Naive thymus-derived CD4-positive, alpha-beta T cell (primary cell): ENCODE results near the gene GOLGA3. TPM values are rescaled to one million over a fixed set of nuclear protein-coding genes. Genes with fewer than 3 reads are reported as not detected.
A peak's percentile ranks its signal among the peaks of the same experiment; 100 is the strongest.

Experiments used
- ATAC-seq: fragments of 150-1000 bp; cut with Tn5 transposase; 2 replicates; pipeline ENCODE4 v1.10.0; 2021; ENCODE audit warnings: mild to moderate bottlenecking, moderate library complexity
- CTCF ChIA-PET: fragments of 350-600 bp; sonication (Branson Sonifier 250); formaldehyde crosslinking; loops from one replicate; lab custom pipeline; 2021; ENCODE audit warnings: antibody characterized with exemption; lab: Charles Lee
- POLR2A ChIA-PET: fragments of 350-600 bp; sonication (Branson Sonifier 250); formaldehyde crosslinking; loops from one replicate; lab custom pipeline; 2021; ENCODE audit warnings: antibody characterized with exemption, inconsistent platforms; lab: Charles Lee
- DNase-seq, 9 donors: peaks; one replicate each; pipeline versions ENCODE4 v3.0.0 to v3.0.0-alpha.2; 2020 to 2022; ENCODE audit warnings: mixed read lengths in 1 of 9
- H3K27ac ChIP-seq: one replicate; pipeline ENCODE4 v1.7.0; 2013; ENCODE audit warnings: mild to moderate bottlenecking, low read depth, low read length, moderate library complexity
- H3K27me3 ChIP-seq, 2 donors: one replicate each; pipeline ENCODE4 v1.7.0; 2013; ENCODE audit warnings: low read length in 2 of 2, mild to moderate bottlenecking in 2 of 2, moderate library complexity in 2 of 2; ENCODE audit not compliant: control insufficient read depth in 2 of 2, insufficient read depth in 2 of 2
- H3K36me3 ChIP-seq, 3 experiments: 1 replicate in 2 of 3; 2 replicates in 1 of 3; pipeline ENCODE4 v1.7.0; 2013; ENCODE audit warnings: low read length in 3 of 3, mild to moderate bottlenecking in 3 of 3, moderate library complexity in 1 of 3; ENCODE audit not compliant: insufficient read depth in 3 of 3, control insufficient read depth in 2 of 3
- H3K4me1 ChIP-seq, 2 donors: one replicate each; pipeline ENCODE4 v1.7.0; 2013; ENCODE audit warnings: low read length in 2 of 2, mild to moderate bottlenecking in 2 of 2, moderate library complexity in 1 of 2; ENCODE audit not compliant: control insufficient read depth in 2 of 2, insufficient read depth in 2 of 2
- H3K4me3 ChIP-seq: 2 replicates; pipeline ENCODE4 v1.7.0; 2013; ENCODE audit warnings: mild to moderate bottlenecking, low read length
- H3K9me3 ChIP-seq, 3 experiments: 1 replicate in 2 of 3; 2 replicates in 1 of 3; pipeline ENCODE4 v1.7.0; 2013; ENCODE audit warnings: low read length in 3 of 3; ENCODE audit not compliant: control insufficient read depth in 2 of 3
- H3K27ac Mint-ChIP-seq, 9 donors: one replicate each; pipeline ENCODE4 v1.8.0; 2020 to 2022; ENCODE audit warnings: mixed read lengths in 9 of 9, mild to moderate bottlenecking in 8 of 9, moderate library complexity in 5 of 9, inconsistent platforms in 2 of 9
- H3K27me3 Mint-ChIP-seq, 5 donors: one replicate each; pipeline ENCODE4 v1.8.0; 2021 to 2022; ENCODE audit warnings: mixed read lengths in 5 of 5, mild to moderate bottlenecking in 1 of 5
- H3K36me3 Mint-ChIP-seq, 5 donors: one replicate each; pipeline ENCODE4 v1.8.0; 2020 to 2022; ENCODE audit warnings: mixed read lengths in 5 of 5, mild to moderate bottlenecking in 3 of 5, inconsistent platforms in 1 of 5
- H3K4me1 Mint-ChIP-seq, 7 donors: one replicate each; pipeline ENCODE4 v1.8.0; 2020 to 2022; ENCODE audit warnings: mixed read lengths in 7 of 7, mild to moderate bottlenecking in 3 of 7, inconsistent platforms in 1 of 7
- H3K4me3 Mint-ChIP-seq, 10 donors: one replicate each; pipeline ENCODE4 v1.8.0; 2020 to 2022; ENCODE audit warnings: mild to moderate bottlenecking in 10 of 10, mixed read lengths in 10 of 10, moderate library complexity in 6 of 10, inconsistent platforms in 2 of 10
- H3K9me3 Mint-ChIP-seq, 11 donors: one replicate each; pipeline ENCODE4 v1.8.0; 2020 to 2022; ENCODE audit warnings: mixed read lengths in 11 of 11, mild to moderate bottlenecking in 4 of 11, inconsistent platforms in 1 of 11, moderate library complexity in 1 of 11
- intact Hi-C, 2 donors: fragments of 100-400 bp; cut with micrococcal nuclease; formaldehyde crosslinking; loops; one replicate each; pipeline ENCODE4 v1.15.1; 2023
- polyA plus RNA-seq, 2 donors: library from polyadenylated mRNA; unstranded; fragments of 300-500 nt; fragmentation: Illumina TruSeq; gene quantifications; one replicate each; pipeline ENCODE4 v1.2.3, GENCODE V29; 2021
- total RNA-seq, 6 experiments: library from RNA in 5 of 6; stranded (reverse) in 5 of 6; gene quantifications; 1 replicate in 5 of 6; 2 replicates in 1 of 6; pipeline ENCODE4 v1.2.3 and lab custom pipeline; 2021 to 2026

Gene GOLGA3
- total and polyA plus RNA-seq, 7 experiments from 2014 or later, result 11.7 to 65.7 (median 52.1) TPM

GRCh38 chr12:132789099-132789471 is 39.6 kb downstream of the GOLGA3 start:
- Histone ChIP-seq H3K4me1 (no peaks in the 10 kb centered on the region), H3K9me3 (no peaks in the 10 kb centered on the region), H3K27me3 (no peaks in the 10 kb centered on the region), H3K4me3 (no peak overlapping the region), H3K27ac (no peak overlapping the region), H3K36me3 (peaks cover under 1 to 67% (median 17%) of the 10 kb centered on the region in 3 experiments)
- Mint-ChIP-seq H3K36me3 (peaks cover 5 to 41% (median 21%) of the 10 kb centered on the region in 5 donors), H3K27ac (no peak overlapping the region), H3K4me1 (peaks cover 0 to 7% (median 0%) of the 10 kb centered on the region in 7 donors), H3K9me3 (peaks cover 0 to 4% (median 0%) of the 10 kb centered on the region in 11 donors), H3K4me3 (peak overlapping the region in 1 of 10 donors; percentile 8), H3K27me3 (no peaks in the 10 kb centered on the region)
- DNase-seq (no peak), ATAC-seq (no peak)
- intact Hi-C loops, result no loop called here
- ChIA-PET CTCF (no interaction called here), POLR2A (interaction anchor here (0.6 kb wide), 1 partner anchor 78 kb away, joined by 4 read pairs; no protein-coding TSS in a partner anchor)

GRCh38 chr12:132788375-132789098 is 40.1 kb downstream of the GOLGA3 start:
- ATAC-seq, result no peak
- intact Hi-C loops, result no loop called here
- POLR2A ChIA-PET, result no interaction called here
- Histone ChIP-seq H3K4me3 (no peak overlapping the region), H3K27me3 (no peaks in the 10 kb centered on the region), H3K27ac (no peak overlapping the region), H3K36me3 (peaks cover 0 to 67% (median 17%) of the 10 kb centered on the region in 3 experiments), H3K9me3 (no peaks in the 10 kb centered on the region), H3K4me1 (no peaks in the 10 kb centered on the region)
- Mint-ChIP-seq H3K36me3 (peaks cover 5 to 38% (median 21%) of the 10 kb centered on the region in 5 donors), H3K27me3 (no peaks in the 10 kb centered on the region), H3K9me3 (peaks cover 0 to 4% (median 0%) of the 10 kb centered on the region in 11 donors), H3K27ac (peak overlapping the region in 2 of 9 donors; percentile 36 to 84), H3K4me3 (no peak overlapping the region), H3K4me1 (peaks cover 0 to 7% (median 0%) of the 10 kb centered on the region in 7 donors)
- no peak for DNase-seq
- CTCF ChIA-PET, result no interaction called here

GRCh38 chr12:132787877-132788276 is 40.8 kb downstream of the GOLGA3 start:
- H3K36me3 Mint-ChIP-seq, result peaks cover 5 to 38% (median 21%) of the 10 kb centered on the region in 5 donors
- peak overlapping the region in 4 of 9 donors; percentile 36 to 84 (median 52) for H3K27ac Mint-ChIP-seq

GRCh38 chr12:132786192-132786591 is 42.5 kb downstream of the GOLGA3 start:
- no peaks in the 10 kb centered on the region for H3K4me1 ChIP-seq
- H3K9me3 ChIP-seq, result no peaks in the 10 kb centered on the region
- peaks cover 5 to 49% (median 16%) of the 10 kb centered on the region in 5 donors for H3K36me3 Mint-ChIP-seq
- H3K27me3 ChIP-seq, result no peaks in the 10 kb centered on the region
- H3K4me1 Mint-ChIP-seq, result peaks cover 0 to 7% (median 0%) of the 10 kb centered on the region in 7 donors
- H3K36me3 ChIP-seq, result peaks cover 0 to 81% (median 17%) of the 10 kb centered on the region in 3 experiments
- POLR2A ChIA-PET, result interaction anchor here (0.6 kb wide), 1 partner anchor 36 kb away, joined by 3 read pairs; no protein-coding TSS in a partner anchor
- ATAC-seq (no peak), DNase-seq (no peak)
- H3K4me3 ChIP-seq, result no peak overlapping the region
- H3K27ac Mint-ChIP-seq, result no peak overlapping the region
- no peaks in the 10 kb centered on the region for H3K27me3 Mint-ChIP-seq
- no peak overlapping the region for H3K27ac ChIP-seq
- no peak overlapping the region for H3K4me3 Mint-ChIP-seq
- H3K9me3 Mint-ChIP-seq, result peaks cover 0 to 4% (median 0%) of the 10 kb centered on the region in 11 donors
- CTCF ChIA-PET, result no interaction called here
- intact Hi-C loops, result no loop called here

More at GRCh38 chr12:132787877-132788276, 40.8 kb downstream of the GOLGA3 start:
- Mint-ChIP-seq H3K4me3 (no peak overlapping the region), H3K27me3 (no peaks in the 10 kb centered on the region), H3K9me3 (peaks cover 0 to 4% (median 0%) of the 10 kb centered on the region in 11 donors), H3K4me1 (peaks cover 0 to 7% (median 0%) of the 10 kb centered on the region in 7 donors)
- Histone ChIP-seq H3K4me3 (no peak overlapping the region), H3K4me1 (no peaks in the 10 kb centered on the region), H3K27me3 (no peaks in the 10 kb centered on the region), H3K36me3 (peaks cover 0 to 73% (median 17%) of the 10 kb centered on the region in 3 experiments), H3K27ac (no peak overlapping the region), H3K9me3 (no peaks in the 10 kb centered on the region)
- intact Hi-C loops, result no loop called here
- ChIA-PET POLR2A (no interaction called here), CTCF (no interaction called here)
- ATAC-seq, result no peak
- DNase-seq, result no peak

GRCh38 chr12:132784580-132784979 is 44.1 kb downstream of the GOLGA3 start:
- H3K4me3 ChIP-seq, result no peak overlapping the region
- no peaks in the 10 kb centered on the region for H3K4me1 ChIP-seq
- Mint-ChIP-seq H3K9me3 (peaks cover 0 to 4% (median 0%) of the 10 kb centered on the region in 11 donors), H3K4me3 (no peak overlapping the region), H3K4me1 (peaks cover 0 to 7% (median 0%) of the 10 kb centered on the region in 7 donors), H3K27ac (peak overlapping the region in 5 of 9 donors; percentile 7 to 17 (median 14)), H3K36me3 (peaks cover 12 to 64% (median 27%) of the 10 kb centered on the region in 5 donors), H3K27me3 (no peaks in the 10 kb centered on the region)
- H3K9me3 ChIP-seq, result no peaks in the 10 kb centered on the region
- H3K27me3 ChIP-seq, result no peaks in the 10 kb centered on the region
- peaks cover 6 to 90% (median 28%) of the 10 kb centered on the region in 3 experiments for H3K36me3 ChIP-seq
- DNase-seq (no peak), ATAC-seq (peak; percentile 9)
- CTCF ChIA-PET, result no interaction called here
- intact Hi-C loops, result no loop called here
- POLR2A ChIA-PET, result no interaction called here
- H3K27ac ChIP-seq, result no peak overlapping the region

DNA sequence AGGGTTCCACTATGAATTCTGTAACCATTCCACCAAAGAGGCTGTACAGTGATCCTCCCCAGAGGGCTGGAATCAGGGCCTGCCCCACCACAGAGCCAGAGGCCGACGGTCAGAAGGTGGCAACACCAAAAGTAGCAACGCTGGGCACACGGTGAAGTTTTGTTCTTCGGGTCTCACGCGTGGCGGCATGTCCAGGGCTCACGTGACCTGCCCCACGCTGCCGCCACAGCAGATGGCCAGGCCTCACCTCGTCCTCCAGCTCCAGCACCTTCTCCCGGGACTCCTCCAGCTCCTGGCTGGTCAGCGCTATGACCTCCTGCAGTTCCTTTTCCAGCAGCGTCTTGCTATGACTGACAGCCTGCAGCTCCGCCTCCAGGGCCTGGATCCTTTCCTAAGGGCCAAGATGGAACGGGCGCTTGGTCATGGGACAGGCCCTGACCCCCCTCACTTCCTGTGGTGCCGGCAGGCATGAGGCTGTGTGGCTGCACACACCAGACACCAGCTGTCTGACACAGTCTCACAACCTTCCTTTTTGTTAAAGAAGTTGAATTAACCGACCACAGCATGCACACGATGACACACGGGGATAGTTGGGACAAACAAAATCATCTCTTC is 44.6 kb downstream of the GOLGA3 start:
- Histone ChIP-seq H3K4me3 (no peak overlapping the region), H3K9me3 (no peaks in the 10 kb centered on the region), H3K36me3 (peaks cover 6 to 88% (median 23%) of the 10 kb centered on the region in 3 experiments), H3K27me3 (no peaks in the 10 kb centered on the region), H3K4me1 (no peaks in the 10 kb centered on the region), H3K27ac (no peak overlapping the region)
- H3K27ac Mint-ChIP-seq, result peak overlapping the region in 1 of 9 donors; percentile 11
- H3K4me1 Mint-ChIP-seq, result peaks cover 0 to 8% (median 0%) of the 10 kb centered on the region in 7 donors
- DNase-seq, result no peak
- H3K27me3 Mint-ChIP-seq, result no peaks in the 10 kb centered on the region
- H3K4me3 Mint-ChIP-seq, result no peak overlapping the region
- H3K36me3 Mint-ChIP-seq, result peaks cover 12 to 62% (median 30%) of the 10 kb centered on the region in 5 donors
- ATAC-seq, result no peak
- ChIA-PET CTCF (interaction anchor here (1.3 kb wide), 1 partner anchor 15 kb away, joined by 3 read pairs; no protein-coding TSS in a partner anchor), POLR2A (interaction anchor here (0.6 kb wide), 1 partner anchor 54 kb away, joined by 3 read pairs; no protein-coding TSS in a partner anchor)
- intact Hi-C loops, result no loop called here
- H3K9me3 Mint-ChIP-seq, result peaks cover 0 to 4% (median 0%) of the 10 kb centered on the region in 11 donors
